Left ventricle myocardium inferior (tissue), 1 donor: Measurements from ENCODE around the gene HIF1A. TPM values are rescaled to one million over a fixed set of nuclear protein-coding genes. Genes with fewer than 3 reads are reported as not detected.

Experiments
- DNase-seq: peaks from one replicate; pipeline ENCODE4 v3.0.0-alpha.2; 2020
- H3K27ac ChIP-seq: fragments of 200-600 bp; replicated peaks from 2 replicates; pipeline ENCODE4 v1.8.0; 2021
- H3K27me3 ChIP-seq: fragments of 200-600 bp; 2 replicates; pipeline ENCODE4 v1.8.0; 2021; ENCODE audit warnings: low read depth
- H3K36me3 ChIP-seq: fragments of 200-600 bp; 2 replicates; pipeline ENCODE4 v1.8.0; 2021
- H3K4me1 ChIP-seq: fragments of 200-600 bp; 2 replicates; pipeline ENCODE4 v1.8.0; 2021
- H3K4me3 ChIP-seq: fragments of 200-600 bp; 2 replicates; pipeline ENCODE4 v1.8.0; 2021; ENCODE audit warnings: mild to moderate bottlenecking, moderate library complexity
- H3K9me3 ChIP-seq: fragments of 200-600 bp; replicated peaks from 2 replicates; pipeline ENCODE4 v1.8.0; 2021
- CTCF ChIP-seq: fragments of 200-600 bp; IDR thresholded peaks from 2 replicates; pipeline ENCODE4 v1.8.0; 2021; ENCODE audit warnings: antibody characterized with exemption, mild to moderate bottlenecking, borderline replicate concordance
- intact Hi-C: fragments of 100-400 bp; cut with micrococcal nuclease; formaldehyde crosslinking; loops from one replicate; pipeline ENCODE4 v1.11.0; 2022
- total RNA-seq: library from RNA; stranded (reverse); fragmentation: NEBNext Ultra II Directional; extraction: Animal tissue kit (Norgen Biotek cat#: 25700); gene quantifications from one replicate; pipeline ENCODE4 v1.2.1, GENCODE V29; 2021
- donor health status: DM: no; HTN: yes; CAD: no; lungs with severe emphysema.

HIF1A gene
- total RNA-seq, 1 donor from 2014 or later, result 49.4 TPM

GRCh38 chr14:61690039-61690438, 5.3 kb upstream of the HIF1A start:
- H3K36me3 ChIP-seq, result no peaks in the 10 kb centered on the region
- DNase-seq, result no peak
- H3K4me1 ChIP-seq, result peaks cover 5% of the 10 kb centered on the region
- H3K27ac ChIP-seq, result no peak overlapping the region
- H3K27me3 ChIP-seq, result no peaks in the 10 kb centered on the region
- intact Hi-C loops, result no loop called here
- peaks cover 3% of the 10 kb centered on the region for H3K9me3 ChIP-seq
- no peak for TF ChIP-seq CTCF
- no peak overlapping the region for H3K4me3 ChIP-seq

GRCh38 chr14:61690982-61691381, 4.3 kb upstream of the HIF1A start:
- H3K27me3 ChIP-seq, result no peaks in the 10 kb centered on the region
- H3K4me3 ChIP-seq, result no peak overlapping the region
- H3K36me3 ChIP-seq, result no peaks in the 10 kb centered on the region
- H3K27ac ChIP-seq, result peak overlapping the region; percentile 37
- intact Hi-C loops, result no loop called here
- peaks cover 3% of the 10 kb centered on the region for H3K9me3 ChIP-seq
- TF ChIP-seq CTCF, result no peak
- peaks cover 12% of the 10 kb centered on the region for H3K4me1 ChIP-seq
- no peak for DNase-seq

- intact Hi-C loops, result no loop called here
- no peak for TF ChIP-seq CTCF
Measured at GRCh38 chr14:61691495-61691894, 3.8 kb upstream of the HIF1A start.

GRCh38 chr14:61694039-61694438, 1.3 kb upstream of the HIF1A start:
- Histone ChIP-seq H3K9me3 (peaks cover 3% of the 10 kb centered on the region), H3K36me3 (no peaks in the 10 kb centered on the region), H3K4me1 (peaks cover 42% of the 10 kb centered on the region), H3K27me3 (no peaks in the 10 kb centered on the region), H3K27ac (no peak overlapping the region), H3K4me3 (no peak overlapping the region)
- no peak for TF ChIP-seq CTCF
- DNase-seq, result no peak
- intact Hi-C loops, result no loop called here

More at GRCh38 chr14:61691495-61691894, 3.8 kb upstream of the HIF1A start:
- peaks cover 17% of the 10 kb centered on the region for H3K4me1 ChIP-seq
- no peaks in the 10 kb centered on the region for H3K27me3 ChIP-seq
- DNase-seq, result no peak
- peak overlapping the region; percentile 37 for H3K27ac ChIP-seq
- peaks cover 3% of the 10 kb centered on the region for H3K9me3 ChIP-seq
- no peaks in the 10 kb centered on the region for H3K36me3 ChIP-seq
- no peak overlapping the region for H3K4me3 ChIP-seq

- no peaks in the 10 kb centered on the region for H3K27me3 ChIP-seq
- H3K4me1 ChIP-seq, result peaks cover 61% of the 10 kb centered on the region
- H3K9me3 ChIP-seq, result no peaks in the 10 kb centered on the region
Measured at GRCh38 chr14:61695695-61696527, 598 bp downstream of the HIF1A start.

More at GRCh38 chr14:61695695-61696527, 598 bp downstream of the HIF1A start:
- Histone ChIP-seq H3K36me3 (no peaks in the 10 kb centered on the region), H3K4me3 (peak overlapping the region; percentile 95), H3K27ac (peak overlapping the region; percentile 94)
- TF ChIP-seq CTCF, result no peak
- intact Hi-C loops, result no loop called here
- peak; percentile 60 for DNase-seq
